Measurements from ENCODE around the gene KRT4. TPM values are rescaled to one million over a fixed set of nuclear protein-coding genes. Genes with fewer than 3 reads are reported as not detected.

Gene KRT4
- total RNA-seq, 1 experiment from 2014 or later, result not detected

- H3K36me3 ChIP-seq (ENCODE audit: control insufficient read depth in 1 of 2, insufficient read depth in 2 of 2, low read length in 2 of 2), result no peaks in the 10 kb centered on the region
- no peaks in the 10 kb centered on the region for H4K20me1 ChIP-seq (ENCODE audit: insufficient read depth)
- intact Hi-C loops (cut with micrococcal nuclease), result no loop called here
- H3K9me3 ChIP-seq (ENCODE audit: control insufficient read depth in 1 of 2, insufficient read depth in 1 of 2, low read depth in 1 of 2, low read length in 2 of 2), result no peaks in the 10 kb centered on the region
- H3K4me2 ChIP-seq (ENCODE audit: low read length), result no peak overlapping the region
- no TSS peak for BruUV-seq (replicated peaks)
- CTCF ChIA-PET, result no interaction called here
- H3K27me3 ChIP-seq (ENCODE audit: insufficient read depth, low read length), result peaks cover 5% of the 10 kb centered on the region; the same call in 1 of the 2 replicates
- H3K79me2 ChIP-seq (ENCODE audit: insufficient read depth, low read length), result no peaks in the 10 kb centered on the region
- H3K9me2 ChIP-seq (ENCODE audit: insufficient read depth), result no peaks in the 10 kb centered on the region
- H3K9ac ChIP-seq (ENCODE audit: low read length), result no peak overlapping the region
- no peak overlapping the region for H3K27ac ChIP-seq (ENCODE audit: low read depth, low read length)
- POLR2A ChIA-PET, result no interaction called here
- no peak for ATAC-seq
- H2AFZ ChIP-seq (ENCODE audit: low read depth, low read length, poor library complexity, severe bottlenecking), result no peak overlapping the region
- TF ChIP-seq ELF1 (IDR thresholded peaks at IDR 0.05; ENCODE audit: borderline replicate concordance, low read depth) (no peak), POLR2A (IDR thresholded peaks at IDR 0.05; ENCODE audit: borderline replicate concordance, extremely low read depth, insufficient read depth, insufficient read length) (no peak), EGR1 (IDR thresholded peaks at IDR 0.05; ENCODE audit: low read depth) (no peak), SRF (IDR thresholded peaks at IDR 0.05; ENCODE audit: low read depth) (no peak), CEBPB (IDR thresholded peaks at IDR 0.05; ENCODE audit: low read depth) (no peak), SIN3A (IDR thresholded peaks at IDR 0.05; ENCODE audit: low read depth) (no peak), TCF7L2 (IDR thresholded peaks at IDR 0.05; ENCODE audit: borderline replicate concordance, extremely low read depth, insufficient read depth, insufficient read length) (no peak), EZH2 (IDR thresholded peaks at IDR 0.05) (no peak), ZBTB33 (IDR thresholded peaks at IDR 0.05; ENCODE audit: extremely low read depth, insufficient replicate concordance, low read length) (no peak)
- DNase-seq (ENCODE audit: low read depth, low spot score), result no peak
- no peak overlapping the region for H3K4me3 ChIP-seq (replicated peaks in 1 of 2; ENCODE audit: low read depth in 1 of 2, low read length in 2 of 2)
- RAD21 ChIA-PET (ENCODE audit: low non-redundant PET in 1 of 2, low total read pairs in 2 of 2, uncharacterized antibody in 2 of 2, unreplicated experiment in 2 of 2), result no interaction called here
- H3K4me1 ChIP-seq (ENCODE audit: control insufficient read depth in 1 of 2, insufficient read depth in 2 of 2, low read length in 2 of 2), result peaks cover 0 to 5% of the 10 kb centered on the region in 2 experiments; a peak in 1 of 4 replicates
Observed at GRCh38 chr12:52767427-52767826, 46.5 kb downstream of the KRT4 start.

GRCh38 chr12:52767020-52767379, 46.9 kb downstream of the KRT4 start:
- no TSS peak for BruUV-seq (replicated peaks)
- no peaks in the 10 kb centered on the region for H3K9me3 ChIP-seq (ENCODE audit: control insufficient read depth in 1 of 2, insufficient read depth in 1 of 2, low read depth in 1 of 2, low read length in 2 of 2)
- no peak overlapping the region for H3K4me2 ChIP-seq (ENCODE audit: low read length)
- H3K79me2 ChIP-seq (ENCODE audit: insufficient read depth, low read length), result no peaks in the 10 kb centered on the region
- ChIA-PET CTCF (no interaction called here), POLR2A (no interaction called here), RAD21 (ENCODE audit: low non-redundant PET in 1 of 2, low total read pairs in 2 of 2, uncharacterized antibody in 2 of 2, unreplicated experiment in 2 of 2) (no interaction called here)
- peaks cover 3% of the 10 kb centered on the region; the same call in 1 of the 2 replicates for H3K27me3 ChIP-seq (ENCODE audit: insufficient read depth, low read length)
- no peaks in the 10 kb centered on the region for H3K36me3 ChIP-seq (ENCODE audit: control insufficient read depth in 1 of 2, insufficient read depth in 2 of 2, low read length in 2 of 2)
- no peak for DNase-seq (ENCODE audit: low read depth, low spot score)
- H3K27ac ChIP-seq (ENCODE audit: low read depth, low read length), result no peak overlapping the region
- no peak for ATAC-seq
- H3K9me2 ChIP-seq (ENCODE audit: insufficient read depth), result no peaks in the 10 kb centered on the region
- no peak overlapping the region for H3K4me3 ChIP-seq (replicated peaks in 1 of 2; ENCODE audit: low read depth in 1 of 2, low read length in 2 of 2)
- H3K9ac ChIP-seq (ENCODE audit: low read length), result no peak overlapping the region
- no peak overlapping the region for H2AFZ ChIP-seq (ENCODE audit: low read depth, low read length, poor library complexity, severe bottlenecking)
- peaks cover 0 to 5% of the 10 kb centered on the region in 2 experiments; a peak in 1 of 4 replicates for H3K4me1 ChIP-seq (ENCODE audit: control insufficient read depth in 1 of 2, insufficient read depth in 2 of 2, low read length in 2 of 2)
- intact Hi-C loops (cut with micrococcal nuclease), result no loop called here
- H4K20me1 ChIP-seq (ENCODE audit: insufficient read depth), result no peaks in the 10 kb centered on the region
- TF ChIP-seq EGR1 (IDR thresholded peaks at IDR 0.05; ENCODE audit: low read depth), result no peak
- no peak for TF ChIP-seq CBX3 (IDR thresholded peaks at IDR 0.05; ENCODE audit: low read depth)
- no peak for TF ChIP-seq YY1 (IDR thresholded peaks at IDR 0.05; ENCODE audit: extremely low read depth, insufficient replicate concordance, low read depth, low read length)
- TF ChIP-seq ZBTB33 (IDR thresholded peaks at IDR 0.05; ENCODE audit: extremely low read depth, insufficient replicate concordance, low read length), result no peak
- no peak for TF ChIP-seq MAX (IDR thresholded peaks at IDR 0.05)
- TF ChIP-seq EZH2phosphoT487 (IDR thresholded peaks at IDR 0.05; ENCODE audit: borderline replicate concordance), result no peak
- TF ChIP-seq ATF3 (IDR thresholded peaks at IDR 0.05), result no peak
- no peak for TF ChIP-seq POLR2AphosphoS5 (IDR thresholded peaks at IDR 0.05; ENCODE audit: low read depth, low read length)
- TF ChIP-seq SP1 (IDR thresholded peaks at IDR 0.05; ENCODE audit: low read depth), result no peak
- TF ChIP-seq SIN3A (IDR thresholded peaks at IDR 0.05; ENCODE audit: low read depth), result no peak
- no peak for TF ChIP-seq POLR2A (IDR thresholded peaks at IDR 0.05; ENCODE audit: borderline replicate concordance, extremely low read depth, insufficient read depth, insufficient read length)
- no peak for TF ChIP-seq SRF (IDR thresholded peaks at IDR 0.05; ENCODE audit: low read depth)
